ENCODE data around the gene NAPSA. TPM values are rescaled to one million over a fixed set of nuclear protein-coding genes. Genes with fewer than 3 reads are reported as not detected.
A peak's percentile ranks its signal among the peaks of the same experiment; 100 is the strongest.

Gene NAPSA
- total and polyA plus RNA-seq, 9 of the 15 experiments (the other 6 are each of a cell fraction or from before 2014, with no cell fraction given): 0.25 to 1.9 (median 0.69) TPM

GRCh38 chr19:50376166-50377050, 11.0 kb upstream of the NAPSA start, which contains the start of gene NR1H2 (continued):
- TF ChIP-seq ATF4 (CRISPR knock-in tag; IDR thresholded peaks at IDR 0.05) (peak; percentile 47), ARID1B (IDR thresholded peaks at IDR 0.05) (peak; percentile 20; the same call in 1 of the 2 replicates), ZNF143 (CRISPR knock-in tag; IDR thresholded peaks at IDR 0.05) (no peak), GTF2A2 (tag; IDR thresholded peaks at IDR 0.05) (no peak), IRF2 (CRISPR knock-in tag; IDR thresholded peaks at IDR 0.05) (no peak), RBM15 (IDR thresholded peaks at IDR 0.05; ENCODE audit: insufficient read depth, low read length) (no peak), ETV6 (IDR thresholded peaks at IDR 0.05; ENCODE audit: borderline replicate concordance in 1 of 2, low read depth in 2 of 2, low read length in 1 of 2) (no peak; a peak in 1 of 4 replicates), ETV6 (CRISPR knock-in tag; IDR thresholded peaks at IDR 0.05; ENCODE audit: borderline replicate concordance) (no peak), BCL6 (CRISPR knock-in tag; IDR thresholded peaks at IDR 0.05) (no peak), CSDE1 (IDR thresholded peaks at IDR 0.05) (no peak), SOX6 (IDR thresholded peaks at IDR 0.05) (peak; percentile 50), MAFG (tag; conservative IDR thresholded peaks at IDR 0.05) (no peak), NFXL1 (CRISPR knock-in tag; IDR thresholded peaks at IDR 0.05) (no peak), PURB (CRISPR knock-in tag; IDR thresholded peaks at IDR 0.05; ENCODE audit: low read depth) (no peak), CCNT2 (IDR thresholded peaks at IDR 0.05; ENCODE audit: borderline replicate concordance, extremely low read depth, insufficient read length, low read depth, low read length) (peak; percentile 16), HEY1 (CRISPR knock-in tag; IDR thresholded peaks at IDR 0.05; ENCODE audit: borderline replicate concordance) (peak; percentile 25; the same call in 1 of the 2 replicates), ZNF57 (CRISPR knock-in tag; IDR thresholded peaks at IDR 0.05) (no peak), SMAD4 (CRISPR knock-in tag; conservative IDR thresholded peaks at IDR 0.05) (peak; percentile 58; the same call in 1 of the 2 replicates), ARID3B (CRISPR knock-in tag; IDR thresholded peaks at IDR 0.05; ENCODE audit: borderline replicate concordance) (no peak), SNRNP70 (optimal IDR thresholded peaks at IDR 0.05; ENCODE audit: low read depth, low read length) (no peak), EHMT2 (IDR thresholded peaks at IDR 0.05) (no peak)
- TF ChIP-seq, protein P1, sequence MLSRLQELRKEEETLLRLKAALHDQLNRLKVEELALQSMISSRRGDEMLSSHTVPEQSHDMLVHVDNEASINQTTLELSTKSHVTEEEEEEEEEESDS (CRISPR knock-in tag; IDR thresholded peaks at IDR 0.05): no peak
- TF ChIP-seq, protein P2, sequence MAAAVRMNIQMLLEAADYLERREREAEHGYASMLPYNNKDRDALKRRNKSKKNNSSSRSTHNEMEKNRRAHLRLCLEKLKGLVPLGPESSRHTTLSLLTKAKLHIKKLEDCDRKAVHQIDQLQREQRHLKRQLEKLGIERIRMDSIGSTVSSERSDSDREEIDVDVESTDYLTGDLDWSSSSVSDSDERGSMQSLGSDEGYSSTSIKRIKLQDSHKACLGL (CRISPR knock-in tag; IDR thresholded peaks at IDR 0.05; ENCODE audit: borderline replicate concordance, poor library complexity, severe bottlenecking): no peak
- TF ChIP-seq, protein P3, sequence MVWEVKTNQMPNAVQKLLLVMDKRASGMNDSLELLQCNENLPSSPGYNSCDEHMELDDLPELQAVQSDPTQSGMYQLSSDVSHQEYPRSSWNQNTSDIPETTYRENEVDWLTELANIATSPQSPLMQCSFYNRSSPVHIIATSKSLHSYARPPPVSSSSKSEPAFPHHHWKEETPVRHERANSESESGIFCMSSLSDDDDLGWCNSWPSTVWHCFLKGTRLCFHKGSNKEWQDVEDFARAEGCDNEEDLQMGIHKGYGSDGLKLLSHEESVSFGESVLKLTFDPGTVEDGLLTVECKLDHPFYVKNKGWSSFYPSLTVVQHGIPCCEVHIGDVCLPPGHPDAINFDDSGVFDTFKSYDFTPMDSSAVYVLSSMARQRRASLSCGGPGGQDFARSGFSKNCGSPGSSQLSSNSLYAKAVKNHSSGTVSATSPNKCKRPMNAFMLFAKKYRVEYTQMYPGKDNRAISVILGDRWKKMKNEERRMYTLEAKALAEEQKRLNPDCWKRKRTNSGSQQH (CRISPR knock-in tag; IDR thresholded peaks at IDR 0.05): no peak; the same call in 1 of the 2 replicates

Measured in K562 (cell line).